ENCODE data around the gene ZMYND8.

The ZMYND8 gene

GRCh38 chr20:47232518-47232917, 124.0 kb downstream of the ZMYND8 start:
- TF ChIP-seq CTCF (IDR thresholded peaks at IDR 0.05; ENCODE audit: insufficient read depth, missing control alignments) = no peak
- DNase-seq (ENCODE audit: insufficient read length, low spot score) (no peak), FAIRE-seq (no peak)

GRCh38 chr20:47231382-47232039, 125.0 kb downstream of the ZMYND8 start:
- no peak for TF ChIP-seq CTCF (IDR thresholded peaks at IDR 0.05; ENCODE audit: insufficient read depth, missing control alignments)
- FAIRE-seq = no peak
- no peak for DNase-seq (ENCODE audit: insufficient read length, low spot score)

GRCh38 chr20:47230811-47231256, 125.7 kb downstream of the ZMYND8 start:
- FAIRE-seq = no peak
- no peak for TF ChIP-seq CTCF (IDR thresholded peaks at IDR 0.05; ENCODE audit: insufficient read depth, missing control alignments)
- DNase-seq (ENCODE audit: insufficient read length, low spot score) = no peak

- DNase-seq (ENCODE audit: insufficient read length, low spot score) (no peak), FAIRE-seq (no peak)
- TF ChIP-seq CTCF (IDR thresholded peaks at IDR 0.05; ENCODE audit: insufficient read depth, missing control alignments) = no peak
These were observed 127.8 kb downstream of the ZMYND8 start for GRCh38 chr20:47228654-47229053.

GRCh38 chr20:47227576-47227975, 128.9 kb downstream of the ZMYND8 start:
- TF ChIP-seq CTCF (IDR thresholded peaks at IDR 0.05; ENCODE audit: insufficient read depth, missing control alignments) = no peak
- FAIRE-seq (no peak), DNase-seq (ENCODE audit: insufficient read length, low spot score) (no peak)

- FAIRE-seq = no peak
- DNase-seq (ENCODE audit: insufficient read length, low spot score) = no peak
- no peak for TF ChIP-seq CTCF (IDR thresholded peaks at IDR 0.05; ENCODE audit: insufficient read depth, missing control alignments)
These were observed 129.4 kb downstream of the ZMYND8 start for GRCh38 chr20:47227119-47227518.

- no peak for FAIRE-seq
- TF ChIP-seq CTCF (IDR thresholded peaks at IDR 0.05; ENCODE audit: insufficient read depth, missing control alignments) = no peak
- no peak for DNase-seq (ENCODE audit: insufficient read length, low spot score)
These were observed 131.0 kb downstream of the ZMYND8 start for GRCh38 chr20:47225458-47225857.
